NT2/D1 (cell line): Measurements from ENCODE around the gene SHF.

Experiments used
- SUZ12 ChIP-seq: IDR thresholded peaks from 2 replicates; pipeline ENCODE4 v1.6.1; 2011; ENCODE audit not compliant: insufficient read length, insufficient read depth; ENCODE audit errors: extremely low read depth
- YY1 ChIP-seq: IDR thresholded peaks from 2 replicates; pipeline ENCODE4 v1.6.1; 2011; ENCODE audit not compliant: insufficient read length, insufficient read depth
- ZNF274 ChIP-seq: IDR thresholded peaks from 2 replicates; pipeline ENCODE4 v1.6.1; 2011; ENCODE audit warnings: mild to moderate bottlenecking, low read depth, low read length

DNA sequence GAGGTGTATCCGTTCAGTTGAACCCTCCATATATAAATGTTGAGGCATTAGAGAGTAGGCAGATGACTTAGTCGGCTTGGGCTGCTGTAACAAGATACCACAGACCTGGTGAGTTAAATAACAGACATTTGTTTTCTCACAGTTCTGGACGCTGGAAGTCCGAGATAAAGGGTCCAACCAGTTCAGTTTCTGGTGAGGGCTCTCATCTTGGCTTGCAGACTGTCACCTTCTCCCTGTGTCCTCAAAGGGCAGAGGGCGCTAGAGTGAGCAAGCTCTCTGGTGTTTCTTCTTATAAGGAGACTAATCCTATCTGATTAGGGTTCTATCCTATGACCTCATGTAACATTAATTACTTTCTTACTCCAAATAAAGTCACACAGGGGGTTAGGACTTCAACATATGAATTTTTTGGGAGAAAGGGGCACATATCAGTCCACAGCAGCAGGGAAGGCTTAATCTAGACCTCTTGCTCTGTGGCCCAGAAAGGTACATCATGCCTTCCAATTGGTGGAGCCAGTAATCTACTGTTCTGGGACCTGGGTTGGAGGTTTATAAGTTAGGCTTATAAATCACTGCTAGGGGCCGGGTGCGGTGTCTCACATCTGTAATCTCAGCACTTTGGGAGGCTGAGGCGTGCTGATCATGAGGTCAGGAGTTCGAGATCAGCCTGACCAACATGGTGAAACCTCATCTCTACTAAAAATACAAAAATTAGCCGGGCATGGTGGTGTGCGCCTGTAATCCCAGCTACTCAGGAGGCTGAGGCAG, 37.9 kb upstream of the SHF start:
- TF ChIP-seq ZNF274, result no peak
- TF ChIP-seq YY1, result no peak
- no peak for TF ChIP-seq SUZ12
